ENCODE data around the gene LTB. TPM values are rescaled to one million over a fixed set of nuclear protein-coding genes. Genes with fewer than 3 reads are reported as not detected.

LTB gene
- total RNA-seq, 4 donors from 2014 or later, result 1.5 TPM; not detected in 3

GRCh38 chr6:31615748-31616147 is 33.5 kb upstream of the LTB start:
- intact Hi-C loops (cut with DNase I; ENCODE audit: low total_unique reads), result no loop called here
- Histone ChIP-seq H3K27me3 (no peaks in the 10 kb centered on the region), H3K4me3 (no peak overlapping the region), H3K27ac (no peak overlapping the region), H3K4me1 (no peaks in the 10 kb centered on the region), H3K36me3 (no peaks in the 10 kb centered on the region), H3K9me3 (no peaks in the 10 kb centered on the region)
- TF ChIP-seq CTCF (IDR thresholded peaks at IDR 0.05), result no peak
- TF ChIP-seq POLR2A (IDR thresholded peaks at IDR 0.05), result no peak
- DNase-seq, result no peak

GRCh38 chr6:31614684-31615578 is 32.7 kb upstream of the LTB start, which contains the start of gene AIF1:
AIF1 (plus strand) TSS chr6:31615234; CDS start chr6:31615330, 96 bp downstream.
- no peak for DNase-seq
- H3K4me1 ChIP-seq, result no peaks in the 10 kb centered on the region
- no peaks in the 10 kb centered on the region for H3K27me3 ChIP-seq
- intact Hi-C loops (cut with DNase I; ENCODE audit: low total_unique reads), result no loop called here
- TF ChIP-seq CTCF (IDR thresholded peaks at IDR 0.05) (no peak), POLR2A (IDR thresholded peaks at IDR 0.05) (no peak)
- no peaks in the 10 kb centered on the region for H3K9me3 ChIP-seq
- H3K36me3 ChIP-seq, result no peaks in the 10 kb centered on the region
- H3K4me3 ChIP-seq, result no peak within 1 kb of the TSS
- H3K27ac ChIP-seq, result no peak within 1 kb of the TSS

- Histone ChIP-seq H3K36me3 (no peaks in the 10 kb centered on the region), H3K27me3 (no peaks in the 10 kb centered on the region), H3K9me3 (no peaks in the 10 kb centered on the region), H3K4me1 (no peaks in the 10 kb centered on the region), H3K27ac (no peak overlapping the region), H3K4me3 (no peak overlapping the region)
- DNase-seq, result no peak
- intact Hi-C loops (cut with DNase I; ENCODE audit: low total_unique reads), result no loop called here
- TF ChIP-seq POLR2A (IDR thresholded peaks at IDR 0.05) (no peak), CTCF (IDR thresholded peaks at IDR 0.05) (no peak)
Observed at GRCh38 chr6:31614075-31614619, 31.9 kb upstream of the LTB start.

- DNase-seq, result no peak
- Histone ChIP-seq H3K4me3 (no peak overlapping the region), H3K27me3 (no peaks in the 10 kb centered on the region), H3K9me3 (no peaks in the 10 kb centered on the region), H3K36me3 (no peaks in the 10 kb centered on the region), H3K27ac (no peak overlapping the region), H3K4me1 (no peaks in the 10 kb centered on the region)
- TF ChIP-seq POLR2A (IDR thresholded peaks at IDR 0.05), result no peak
- no peak for TF ChIP-seq CTCF (IDR thresholded peaks at IDR 0.05)
- intact Hi-C loops (cut with DNase I; ENCODE audit: low total_unique reads), result no loop called here
Observed at GRCh38 chr6:31610968-31611367, 28.7 kb upstream of the LTB start.

All from uterus (tissue), 4 donors.